LHCN-M2 (cell line): ENCODE results near the gene CD177. TPM values are rescaled to one million over a fixed set of nuclear protein-coding genes. Genes with fewer than 3 reads are reported as not detected.
"Not testable (repeated sequence)": the region's sequence is repeated elsewhere in the genome, so short reads cannot be mapped to it uniquely, and the experiment has no call there.

Experiments
- DNase-seq: peaks from one replicate; pipeline ENCODE4 v3.0.0-alpha.2; 2012; ENCODE audit warnings: low read depth
- total RNA-seq: library from RNA; depleted of rRNA; stranded (reverse); fragments of >200 nt; gene quantifications from 2 replicates; pipeline ENCODE4 v1.2.3, GENCODE V29; 2014; rRNA removed

Gene CD177
- total RNA-seq, 1 experiment from 2014 or later, result not detected

DNA sequence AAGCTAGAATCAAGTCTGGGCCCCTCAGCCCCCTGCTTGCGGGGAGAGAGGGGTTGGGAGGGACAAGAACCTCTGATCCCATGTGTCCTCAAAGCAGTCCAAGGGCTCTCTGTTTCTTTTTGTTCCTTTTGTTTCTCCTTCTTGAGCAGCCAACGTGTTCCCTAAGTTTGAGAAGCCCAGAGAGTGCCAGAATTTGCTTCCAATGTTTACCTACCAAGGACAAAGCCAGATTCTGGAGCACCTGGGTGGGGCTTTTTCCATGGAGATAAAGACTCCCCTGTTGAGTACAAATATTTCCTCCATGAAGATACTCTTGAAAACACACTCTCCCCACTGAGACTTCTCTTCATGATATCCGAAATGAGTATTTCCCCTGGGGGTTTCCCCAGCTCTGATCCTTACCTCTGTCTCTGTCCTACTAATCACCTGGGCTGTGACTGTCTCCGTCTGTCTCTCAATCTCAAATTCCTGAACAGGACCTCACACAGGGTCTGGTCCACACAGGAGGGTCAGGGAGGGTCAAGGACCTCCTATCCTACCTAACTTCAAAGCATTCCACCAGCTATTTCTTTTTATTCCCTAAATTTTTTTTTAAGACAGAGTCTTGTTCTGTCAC is 27.4 kb downstream of the CD177 start:
- DNase-seq, result no peak

DNA sequence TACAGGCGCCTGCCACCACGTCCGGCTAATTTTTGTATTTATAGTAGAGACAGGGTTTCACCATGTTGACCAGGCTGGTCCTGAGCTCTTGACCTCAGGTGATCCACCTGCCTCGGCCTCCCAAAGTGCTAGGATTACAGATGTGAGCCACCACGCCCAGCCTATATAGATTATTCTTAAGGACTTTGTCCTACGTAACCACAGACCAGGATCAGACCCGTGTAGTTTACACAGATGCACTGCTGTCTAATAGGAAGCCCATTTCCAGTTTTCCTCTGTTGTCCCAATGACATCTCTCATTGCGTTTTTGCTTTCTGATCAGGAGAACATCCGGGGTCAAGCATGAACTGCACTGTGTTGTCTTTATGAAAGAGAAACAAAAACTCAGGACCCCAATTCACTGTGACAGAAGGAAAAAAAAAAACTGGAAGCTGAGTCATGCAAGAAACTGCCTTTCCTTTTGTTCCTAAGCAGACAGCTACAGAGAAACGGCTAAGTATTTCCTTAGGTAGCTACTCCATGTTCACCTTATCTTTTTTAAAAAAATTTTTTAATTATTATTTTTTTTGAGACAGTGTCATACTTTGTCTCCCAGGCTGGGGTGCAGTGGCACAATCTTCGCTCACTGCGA is 29.2 kb downstream of the CD177 start:
- DNase-seq, result not testable (repeated sequence)

DNA sequence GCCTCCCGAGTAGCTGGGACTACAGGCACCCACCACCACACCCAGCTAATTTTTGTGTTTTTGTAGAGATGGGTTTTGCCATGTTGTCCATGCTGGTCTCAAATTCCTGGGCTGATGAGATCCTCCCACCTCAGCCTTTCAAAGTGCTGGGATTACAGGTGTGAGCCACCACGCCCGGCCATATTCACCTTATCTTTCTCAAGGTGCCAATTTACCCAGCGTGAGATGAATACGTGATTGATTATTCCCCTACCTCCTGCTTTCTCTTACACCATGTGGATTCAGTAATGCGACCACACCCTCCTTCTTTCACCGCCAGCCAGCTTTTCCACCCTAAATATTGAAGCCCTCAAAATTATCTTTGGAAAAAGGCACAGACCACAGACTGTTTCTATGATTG is 29.8 kb downstream of the CD177 start:
- not testable (repeated sequence) for DNase-seq

DNA sequence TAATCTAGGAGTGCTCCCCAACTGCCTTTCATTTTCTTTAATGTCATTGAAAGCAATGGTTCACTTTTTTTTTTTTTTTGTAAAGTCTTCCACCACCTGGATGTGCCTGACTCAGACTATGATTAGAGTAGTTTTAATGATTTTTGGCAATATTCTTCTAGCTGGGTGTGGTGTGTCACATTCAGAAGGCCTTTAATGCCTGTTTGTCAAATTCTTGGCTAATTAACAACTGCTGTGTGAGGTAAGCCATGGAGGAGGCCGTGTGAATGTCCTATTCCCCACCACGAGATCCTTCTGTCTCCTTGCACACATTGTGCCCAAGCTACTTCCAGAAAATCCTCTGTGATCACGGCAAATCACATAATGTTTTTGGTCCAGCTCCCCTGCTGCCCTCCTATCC is 30.3 kb downstream of the CD177 start:
- not testable (repeated sequence) for DNase-seq

- not testable (repeated sequence) for DNase-seq
These were observed 37.5 kb downstream of the CD177 start for GRCh38 chr19:43390903-43391551.

GRCh38 chr19:43391552-43391935 is 38.1 kb downstream of the CD177 start:
- not testable (repeated sequence) for DNase-seq

DNA sequence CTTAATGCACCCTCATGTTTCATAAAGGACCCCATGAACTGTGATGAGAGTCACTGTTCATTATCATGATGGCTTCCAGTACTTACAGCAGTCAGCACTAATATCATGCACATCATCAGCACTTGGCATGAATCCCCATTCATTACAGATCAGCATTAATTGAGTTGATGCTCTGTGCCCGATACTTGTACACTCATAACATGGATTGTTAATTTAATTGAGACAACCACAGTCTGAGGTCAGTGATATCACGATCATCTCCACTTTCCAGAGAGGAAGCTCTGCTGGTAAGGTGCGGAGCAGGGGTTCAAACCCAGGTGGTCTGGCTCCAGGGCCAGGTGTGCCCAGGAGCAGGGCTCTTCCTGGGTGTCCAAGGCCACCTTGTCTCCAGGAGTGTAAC is 40.0 kb downstream of the CD177 start:
- DNase-seq, result not testable (repeated sequence)

DNA sequence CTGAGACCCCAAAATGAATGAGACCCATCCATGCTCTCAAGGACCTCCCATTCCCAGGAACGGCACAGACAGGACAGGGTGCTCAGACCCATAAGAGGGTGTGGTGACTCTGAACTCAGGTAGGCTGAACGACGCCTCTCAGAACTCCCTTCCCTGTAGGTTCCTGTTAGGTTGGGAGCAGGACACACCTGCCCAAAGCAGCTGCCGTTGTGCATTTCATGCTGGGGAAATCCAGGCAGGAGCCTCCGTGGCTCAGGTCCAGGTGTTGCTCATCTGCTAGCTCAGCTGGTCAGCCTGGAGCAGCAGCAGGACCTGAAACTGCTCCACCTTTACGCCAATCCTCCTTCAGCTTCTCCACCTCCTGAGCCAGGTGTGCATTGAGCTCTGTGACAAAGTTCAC is 42.1 kb downstream of the CD177 start:
- DNase-seq, result no peak

GRCh38 chr19:43406297-43406696 is 52.8 kb downstream of the CD177 start:
- no peak for DNase-seq

DNA sequence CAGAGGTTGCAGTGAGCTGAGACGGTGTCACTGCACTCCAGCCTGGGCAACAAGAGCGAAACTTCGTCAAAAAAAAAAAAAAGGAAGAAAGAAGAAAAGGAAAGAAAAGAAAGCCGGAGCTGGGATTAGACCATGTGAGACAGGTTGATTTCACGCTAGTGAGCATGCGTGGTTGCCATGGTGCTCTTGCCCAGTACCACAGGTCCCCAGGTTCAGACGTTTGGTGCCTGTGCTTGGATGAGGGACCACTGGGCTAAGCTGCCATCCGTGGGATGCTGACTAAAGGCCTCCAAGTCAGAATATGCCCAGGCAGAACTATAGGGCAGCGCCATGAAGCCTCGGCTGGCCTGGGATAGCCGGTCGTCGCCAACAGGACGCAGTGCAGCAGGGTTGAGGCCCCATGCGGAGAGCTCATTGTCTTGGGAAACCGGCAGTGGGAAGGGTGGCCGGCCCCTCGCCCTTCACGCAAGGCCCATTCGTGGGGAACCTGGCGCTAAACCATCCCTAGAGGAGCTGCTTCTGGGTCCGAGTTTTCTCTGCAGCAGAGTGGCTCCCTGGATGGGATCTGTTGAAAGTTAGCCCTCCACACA is 54.0 kb downstream of the CD177 start:
- DNase-seq, result no peak

DNA sequence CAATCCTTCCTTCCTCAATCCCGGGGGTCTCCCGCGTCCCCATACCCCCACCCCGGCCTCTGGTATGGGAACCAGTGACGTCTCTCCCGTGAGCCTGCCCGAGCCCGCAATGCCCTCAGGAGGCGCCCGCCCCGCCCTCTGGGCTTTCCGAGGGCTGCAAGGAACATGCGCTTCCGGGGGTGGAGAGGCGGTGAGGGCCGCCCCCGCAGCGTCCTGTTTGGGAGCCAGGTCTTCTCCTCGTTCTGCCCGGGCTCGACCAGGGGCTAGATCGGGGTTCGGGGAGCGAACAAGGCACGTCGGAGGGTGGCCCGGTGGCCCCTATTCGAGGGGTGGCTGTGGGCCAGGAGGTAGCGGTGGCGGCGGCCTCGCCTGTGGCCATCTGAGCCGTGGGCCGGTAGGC is 54.6 kb downstream of the CD177 start:
- DNase-seq, result no peak

DNA sequence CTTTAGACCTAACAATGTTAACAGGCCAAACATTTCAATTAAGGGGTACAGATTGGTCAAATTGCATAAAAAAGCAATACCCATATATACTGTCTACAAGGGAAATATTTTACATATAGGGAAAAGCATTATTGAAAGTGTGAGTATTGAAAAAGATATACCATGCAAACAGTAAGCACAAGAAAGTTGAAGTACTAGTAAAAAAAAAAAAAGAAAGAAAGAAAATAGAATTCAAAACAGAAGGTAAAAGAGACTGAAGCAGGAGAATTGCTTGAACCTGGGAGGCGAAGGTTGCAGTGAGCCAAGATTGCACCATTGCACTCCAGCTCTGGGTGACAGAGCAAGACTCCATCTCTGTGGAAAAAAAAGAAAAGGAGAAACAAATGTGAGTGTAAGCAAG is 55.9 kb downstream of the CD177 start:
- DNase-seq, result no peak

- DNase-seq, result no peak
These were observed 59.0 kb downstream of the CD177 start for GRCh38 chr19:43412441-43412840.

Other genes with a start within 250 kb of the CD177 start
- 0.52 and 0.64 TPM in 2 replicates for gene PSG5, start 167.2 kb upstream of the CD177 start, total RNA-seq
- gene PSG4, start 148.0 kb upstream of the CD177 start, total RNA-seq, result 0.19 and 0.98 TPM in 2 replicates
- gene PSG9, start 84.2 kb upstream of the CD177 start, total RNA-seq, result not detected in 2 replicates
- not detected in 2 replicates for gene TEX101, start 61.2 kb downstream of the CD177 start, total RNA-seq
- 0.17 TPM in 1 of 2 replicates, not detected in the other for gene LYPD3, start 111.9 kb downstream of the CD177 start, total RNA-seq
- 7.9 and 10.0 TPM in 2 replicates for gene PHLDB3, start 151.1 kb downstream of the CD177 start, total RNA-seq
- 40.0 and 40.8 TPM in 2 replicates for gene ETHE1, start 173.5 kb downstream of the CD177 start, total RNA-seq
- gene ZNF575, start 179.5 kb downstream of the CD177 start, total RNA-seq, result 1.5 TPM in 1 of 2 replicates, not detected in the other
- gene XRCC1, start 221.8 kb downstream of the CD177 start, total RNA-seq, result 46.6 and 46.8 TPM in 2 replicates
- gene PINLYP, start 222.1 kb downstream of the CD177 start, total RNA-seq, result 0.29 TPM in 1 of 2 replicates, not detected in the other
- 20.1 and 23.2 TPM in 2 replicates for gene IRGQ, start 242.4 kb downstream of the CD177 start, total RNA-seq
- gene ZNF576, start 242.9 kb downstream of the CD177 start, total RNA-seq, result 18.3 and 20.3 TPM in 2 replicates